HepG2 (cell line): ENCODE measurements around the gene CCDC88A. TPM values are rescaled to one million over a fixed set of nuclear protein-coding genes. Genes with fewer than 3 reads are reported as not detected.

Experiments
- ELF3 ChIP-seq: IDR thresholded peaks from 2 replicates; pipeline ENCODE4 v1.6.1; 2016; ENCODE audit warnings: missing genetic modification reagents, missing compliant biosample characterization
- EP300 ChIP-seq, 3 experiments: sonication (generic) in 1 of 3; formaldehyde crosslinking in 1 of 3; IDR thresholded peaks; 2 replicates each; pipeline versions ENCODE4 v1.5.1 to v1.6.1; 2011 to 2020; ENCODE audit warnings: low read depth in 2 of 3, low read length in 2 of 3, borderline replicate concordance in 1 of 3, improper control_type of control experiment in 1 of 3, mild to moderate bottlenecking in 1 of 3, missing genetic modification reagents in 1 of 3, moderate library complexity in 1 of 3
- ETV6 ChIP-seq: sonication (generic); formaldehyde crosslinking; conservative IDR thresholded peaks from 2 replicates; pipeline ENCODE4 v1.4.0; 2020; ENCODE audit warnings: missing genetic modification reagents
- FOXO1 ChIP-seq: sonication (generic); formaldehyde crosslinking; IDR thresholded peaks from 2 replicates; pipeline ENCODE4 v1.4.0; 2020; ENCODE audit warnings: missing genetic modification reagents
- GATAD2A ChIP-seq: IDR thresholded peaks from 2 replicates; pipeline ENCODE4 v1.6.1; 2016
- HES4 ChIP-seq: sonication (generic); formaldehyde crosslinking; IDR thresholded peaks from 2 replicates; pipeline ENCODE4 v1.9.0; 2021; ENCODE audit warnings: mild to moderate bottlenecking, missing genetic modification reagents, borderline replicate concordance
- HOMEZ ChIP-seq: IDR thresholded peaks from 2 replicates; pipeline ENCODE4 v1.6.1; 2016; ENCODE audit warnings: low read depth
- MLX ChIP-seq: IDR thresholded peaks from 2 replicates; pipeline ENCODE4 v1.6.1; 2016
- NFIC ChIP-seq: IDR thresholded peaks from 2 replicates; pipeline ENCODE4 v1.6.1; 2012; ENCODE audit warnings: mild to moderate bottlenecking, low read length, inconsistent platforms
- SOX13 ChIP-seq, 3 experiments: fragments of 450-650 bp in 1 of 3; sonication (generic) in 1 of 3; formaldehyde crosslinking in 1 of 3; IDR thresholded peaks in 2 of 3; conservative IDR thresholded peaks in 1 of 3; 2 replicates each; pipeline versions ENCODE4 v1.5.0 to v1.6.1; 2016 to 2020; ENCODE audit warnings: antibody characterized with exemption in 1 of 3, mild to moderate bottlenecking in 1 of 3, missing compliant biosample characterization in 1 of 3, missing genetic modification reagents in 1 of 3, moderate library complexity in 1 of 3
- SOX5 ChIP-seq: IDR thresholded peaks from 2 replicates; pipeline ENCODE4 v1.6.1; 2016; ENCODE audit warnings: borderline replicate concordance
- ZBTB42 ChIP-seq: sonication (generic); formaldehyde crosslinking; IDR thresholded peaks from 2 replicates; pipeline ENCODE4 v1.5.0; 2020; ENCODE audit warnings: mild to moderate bottlenecking, missing genetic modification reagents
- ZNF609 ChIP-seq: sonication (generic); formaldehyde crosslinking; IDR thresholded peaks from 2 replicates; pipeline ENCODE4 v1.4.0; 2020; ENCODE audit warnings: mild to moderate bottlenecking, missing genetic modification reagents, borderline replicate concordance
- polyA plus RNA-seq, 8 experiments: library from polyadenylated mRNA; depleted of rRNA in 3 of 8; stranded (reverse) in 7 of 8; unstranded in 1 of 8; fragments of >200 nt; fragmentation: Illumina TruSeq in 4 of 8; extraction: Trizol in 4 of 8; gene quantifications; 2 replicates each; pipeline versions ENCODE4 v1.2.1 to v1.2.3, GENCODE V29; 2011 to 2016; ENCODE audit warnings: low read depth in 4 of 8, missing spikeins in 1 of 8, mixed read lengths in 1 of 8; ENCODE audit not compliant: insufficient read depth in 1 of 8
- total RNA-seq, 5 experiments: library from RNA; depleted of rRNA; stranded (reverse); fragments of >200 nt; fragmentation: Illumina TruSeq; extraction: Trizol; gene quantifications; 2 replicates each; pipeline ENCODE4 v1.2.3, GENCODE V29; 2016; ENCODE audit warnings: low read depth in 1 of 5
- TF ChIP-seq, protein P1 (sequence below): sonication (generic); formaldehyde crosslinking; IDR thresholded peaks from 2 replicates; pipeline ENCODE4 v1.9.0; 2021; ENCODE audit warnings: missing genetic modification reagents, mild to moderate bottlenecking, borderline replicate concordance

CCDC88A gene
- total and polyA plus RNA-seq, 2 of the 13 experiments (the other 11 are each of a cell fraction or from before 2014, with no cell fraction given) = 43.2 to 84.1 TPM

DNA sequence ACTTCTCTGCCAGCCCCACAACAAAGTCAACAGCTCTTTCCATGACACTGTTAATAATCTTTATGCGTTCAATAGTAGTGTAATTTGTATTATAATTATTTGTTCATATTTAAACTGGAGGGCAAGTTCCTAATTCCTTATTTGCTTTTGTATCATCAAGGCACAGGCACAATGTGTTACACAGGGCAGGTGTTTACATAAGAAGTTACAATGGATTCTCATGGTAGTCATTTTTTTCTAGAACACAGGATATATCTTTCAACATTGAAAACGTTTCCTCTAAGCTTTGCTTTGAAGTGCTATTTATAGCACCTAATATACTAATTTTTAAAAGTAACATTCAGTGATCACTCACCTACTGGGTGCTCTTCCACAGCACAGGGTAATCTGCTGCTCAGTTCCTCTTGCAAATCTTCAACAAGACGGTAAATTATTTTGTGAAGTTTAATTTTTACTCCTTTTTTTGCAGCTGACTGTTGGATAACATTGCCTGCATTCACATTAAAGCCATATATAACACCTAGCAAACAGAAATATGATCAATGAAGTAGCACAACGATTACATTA, 179.9 kb downstream of the CCDC88A start (continued):
- TF ChIP-seq ZNF609 (CRISPR knock-in tag) (peak; percentile 40; the same call in 1 of the 2 replicates), ZBTB42 (no peak), ELF3 (CRISPR knock-in tag) (peak; percentile 72), FOXO1 (CRISPR knock-in tag) (no peak), EP300 (IDR thresholded peaks at IDR 0.05; ENCODE audit: low read depth in 2 of 2, low read length in 2 of 2) (peak in 1 of 2 experiments; percentile 41; a peak in 1 of 4 replicates), EP300 (CRISPR knock-in tag; IDR thresholded peaks at IDR 0.05; ENCODE audit: borderline replicate concordance) (no peak), ETV6 (CRISPR knock-in tag) (no peak), SOX5 (CRISPR knock-in tag) (peak; percentile 92), HOMEZ (CRISPR knock-in tag) (peak; percentile 73; the same call in 1 of the 2 replicates), MLX (CRISPR knock-in tag) (peak; percentile 56), GATAD2A (CRISPR knock-in tag) (peak; percentile 54), NFIC (peak; percentile 41; the same call in 1 of the 2 replicates), HES4 (CRISPR knock-in tag) (no peak), SOX13 (IDR thresholded peaks at IDR 0.05) (no peak), SOX13 (CRISPR knock-in tag; conservative IDR thresholded peaks at IDR 0.05 in 1 of 2, IDR thresholded peaks at IDR 0.05 in 1 of 2) (peak in 1 of 2 experiments; percentile 89; a peak in 2 of 4 replicates)
- TF ChIP-seq, protein P1, sequence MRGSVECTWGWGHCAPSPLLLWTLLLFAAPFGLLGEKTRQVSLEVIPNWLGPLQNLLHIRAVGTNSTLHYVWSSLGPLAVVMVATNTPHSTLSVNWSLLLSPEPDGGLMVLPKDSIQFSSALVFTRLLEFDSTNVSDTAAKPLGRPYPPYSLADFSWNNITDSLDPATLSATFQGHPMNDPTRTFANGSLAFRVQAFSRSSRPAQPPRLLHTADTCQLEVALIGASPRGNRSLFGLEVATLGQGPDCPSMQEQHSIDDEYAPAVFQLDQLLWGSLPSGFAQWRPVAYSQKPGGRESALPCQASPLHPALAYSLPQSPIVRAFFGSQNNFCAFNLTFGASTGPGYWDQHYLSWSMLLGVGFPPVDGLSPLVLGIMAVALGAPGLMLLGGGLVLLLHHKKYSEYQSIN (CRISPR knock-in tag) = no peak
